Uterus (tissue), 4 donors: Measurements from ENCODE around the gene SYCE1L. TPM values are rescaled to one million over a fixed set of nuclear protein-coding genes. Genes with fewer than 3 reads are reported as not detected.

Experiments used
- DNase-seq, 2 donors: peaks; one replicate each; pipeline ENCODE4 v3.0.0-alpha.2; 2019 to 2020
- H3K27ac ChIP-seq, 2 donors: fragments of 200-600 bp; sonication (generic); 1 replicate in 1 of 2; 2 replicates in 1 of 2; pipeline ENCODE4 v1.5.1; 2016 to 2018
- H3K27me3 ChIP-seq, 2 donors: fragments of 200-600 bp; sonication (generic); one replicate each; pipeline ENCODE4 v1.5.1; 2018 to 2019; ENCODE audit warnings: control low read depth in 1 of 2
- H3K36me3 ChIP-seq, 2 donors: fragments of 200-600 bp; sonication (generic); one replicate each; pipeline ENCODE4 v1.5.1; 2019; ENCODE audit warnings: control low read depth in 1 of 2
- H3K4me1 ChIP-seq, 2 donors: fragments of 200-600 bp; sonication (generic); one replicate each; pipeline ENCODE4 v1.5.1; 2018 to 2019; ENCODE audit warnings: control low read depth in 1 of 2
- H3K4me3 ChIP-seq, 2 donors: fragments of 200-600 bp; sonication (generic); 1 replicate in 1 of 2; 2 replicates in 1 of 2; pipeline ENCODE4 v1.5.1; 2018 to 2019; ENCODE audit warnings: mild to moderate bottlenecking in 1 of 2
- H3K9me3 ChIP-seq, 2 donors: fragments of 200-600 bp; sonication (generic); one replicate each; pipeline ENCODE4 v1.5.1; 2019; ENCODE audit warnings: control low read depth in 1 of 2
- CTCF ChIP-seq, 4 experiments: fragments of 200-600 bp in 2 of 4; fragments of 450-650 bp in 2 of 4; sonication (generic) in 2 of 4; IDR thresholded peaks; one replicate each; pipeline ENCODE4 v1.5.1; 2016 to 2019; ENCODE audit warnings: antibody characterized with exemption in 4 of 4, mild to moderate bottlenecking in 2 of 4, moderate library complexity in 1 of 4
- POLR2A ChIP-seq, 2 donors: fragments of 450-650 bp; IDR thresholded peaks; one replicate each; pipeline ENCODE4 v1.6.1; 2016; ENCODE audit warnings: antibody characterized with exemption in 2 of 2, mild to moderate bottlenecking in 1 of 2, moderate library complexity in 1 of 2
- intact Hi-C: fragments of 100-400 bp; cut with DNase I; formaldehyde crosslinking; loops from one replicate; pipeline ENCODE4 v1.15.1; 2023; ENCODE audit warnings: low total_unique reads
- total RNA-seq, 4 donors: library from RNA; depleted of rRNA in 3 of 4; stranded (reverse); fragments of >200 nt in 3 of 4; gene quantifications; one replicate each; pipeline versions ENCODE4 v1.1.0 to v1.2.4, GENCODE V29; 2014 to 2023
- donor health status: DM: yes; HTN: yes; CAD: no.

The SYCE1L gene
- total RNA-seq, 4 donors from 2014 or later: 0.48 to 11.4 TPM; not detected in 2

GRCh38 chr16:77213542-77214106 lies 14.4 kb downstream of the SYCE1L start:
- Histone ChIP-seq H3K36me3 (no peaks in the 10 kb centered on the region), H3K4me3 (no peak overlapping the region), H3K27me3 (no peaks in the 10 kb centered on the region), H3K9me3 (no peaks in the 10 kb centered on the region), H3K4me1 (no peaks in the 10 kb centered on the region), H3K27ac (no peak overlapping the region)
- intact Hi-C loops: no loop called here
- TF ChIP-seq POLR2A (IDR thresholded peaks at IDR 0.05) (no peak), CTCF (IDR thresholded peaks at IDR 0.05) (no peak)
- peak in 1 of 2 donors; percentile 37 for DNase-seq

GRCh38 chr16:77214411-77215138 lies 15.4 kb downstream of the SYCE1L start:
- Histone ChIP-seq H3K4me3 (no peak overlapping the region), H3K36me3 (no peaks in the 10 kb centered on the region), H3K9me3 (no peaks in the 10 kb centered on the region), H3K27ac (no peak overlapping the region), H3K27me3 (no peaks in the 10 kb centered on the region), H3K4me1 (no peaks in the 10 kb centered on the region)
- no peak for DNase-seq
- TF ChIP-seq CTCF (IDR thresholded peaks at IDR 0.05): no peak
- no peak for TF ChIP-seq POLR2A (IDR thresholded peaks at IDR 0.05)
- intact Hi-C loops: no loop called here

- H3K27ac ChIP-seq: no peak overlapping the region
- no peaks in the 10 kb centered on the region for H3K27me3 ChIP-seq
- no peak for DNase-seq
- H3K4me3 ChIP-seq: no peak overlapping the region
- H3K9me3 ChIP-seq: no peaks in the 10 kb centered on the region
- no peaks in the 10 kb centered on the region for H3K4me1 ChIP-seq
- intact Hi-C loops: no loop called here
- H3K36me3 ChIP-seq: no peaks in the 10 kb centered on the region
- TF ChIP-seq POLR2A (IDR thresholded peaks at IDR 0.05): no peak
Observed at GRCh38 chr16:77219437-77219836, 20.2 kb downstream of the SYCE1L start.

- Histone ChIP-seq H3K4me3 (no peak overlapping the region), H3K36me3 (no peaks in the 10 kb centered on the region), H3K9me3 (no peaks in the 10 kb centered on the region), H3K4me1 (no peaks in the 10 kb centered on the region), H3K27ac (no peak overlapping the region), H3K27me3 (no peaks in the 10 kb centered on the region)
- intact Hi-C loops: no loop called here
- DNase-seq: no peak
- TF ChIP-seq CTCF (IDR thresholded peaks at IDR 0.05): no peak
- TF ChIP-seq POLR2A (IDR thresholded peaks at IDR 0.05): no peak
Observed at GRCh38 chr16:77220427-77220826, 21.2 kb downstream of the SYCE1L start.

- Histone ChIP-seq H3K27ac (no peak overlapping the region), H3K4me3 (no peak overlapping the region), H3K4me1 (no peaks in the 10 kb centered on the region), H3K27me3 (no peaks in the 10 kb centered on the region), H3K9me3 (no peaks in the 10 kb centered on the region), H3K36me3 (no peaks in the 10 kb centered on the region)
- TF ChIP-seq POLR2A (IDR thresholded peaks at IDR 0.05) (no peak), CTCF (IDR thresholded peaks at IDR 0.05) (no peak)
- intact Hi-C loops: no loop called here
- DNase-seq: no peak
Observed at GRCh38 chr16:77221482-77221881, 22.3 kb downstream of the SYCE1L start.
